IPS-15b (cell line): Measurements from ENCODE around the gene ARID3C.

Experiments used
- H3K27me3 ChIP-seq: one replicate; pipeline ENCODE4 v1.6.1; 2013; ENCODE audit warnings: low read length; ENCODE audit not compliant: control insufficient read depth, insufficient read depth
- H3K36me3 ChIP-seq: one replicate; pipeline ENCODE4 v1.6.1; 2013; ENCODE audit warnings: low read length; ENCODE audit not compliant: control insufficient read depth, insufficient read depth
- H3K4me1 ChIP-seq: one replicate; pipeline ENCODE4 v1.6.1; 2013; ENCODE audit warnings: mild to moderate bottlenecking, low read length; ENCODE audit not compliant: control insufficient read depth, insufficient read depth
- H3K4me3 ChIP-seq: one replicate; pipeline ENCODE4 v1.5.1; 2013; ENCODE audit warnings: low read depth, low read length
- H3K9ac ChIP-seq: one replicate; pipeline ENCODE4 v1.6.1; 2013; ENCODE audit warnings: low read depth, mild to moderate bottlenecking, low read length
- H3K9me3 ChIP-seq: one replicate; pipeline ENCODE4 v1.6.1; 2013; ENCODE audit warnings: mild to moderate bottlenecking, low read length; ENCODE audit not compliant: control insufficient read depth, insufficient read depth

The ARID3C gene

GRCh38 chr9:34577400-34578240 lies 51.2 kb downstream of the ARID3C start:
- H3K4me1 ChIP-seq: peaks cover 29% of the 10 kb centered on the region
- H3K36me3 ChIP-seq: no peaks in the 10 kb centered on the region
- H3K4me3 ChIP-seq: peak overlapping the region; percentile 68
- H3K9ac ChIP-seq: no peak overlapping the region
- no peaks in the 10 kb centered on the region for H3K9me3 ChIP-seq
- peaks cover 68% of the 10 kb centered on the region for H3K27me3 ChIP-seq

GRCh38 chr9:34576597-34577399 lies 52.1 kb downstream of the ARID3C start:
- Histone ChIP-seq H3K4me1 (peaks cover 29% of the 10 kb centered on the region), H3K9ac (no peak overlapping the region), H3K27me3 (peaks cover 60% of the 10 kb centered on the region), H3K36me3 (no peaks in the 10 kb centered on the region), H3K4me3 (peak overlapping the region; percentile 33), H3K9me3 (no peaks in the 10 kb centered on the region)

- Histone ChIP-seq H3K4me3 (no peak overlapping the region), H3K4me1 (peaks cover 29% of the 10 kb centered on the region), H3K9ac (no peak overlapping the region), H3K36me3 (no peaks in the 10 kb centered on the region), H3K27me3 (peaks cover 52% of the 10 kb centered on the region), H3K9me3 (no peaks in the 10 kb centered on the region)
Measured at GRCh38 chr9:34575862-34576596, 52.8 kb downstream of the ARID3C start.

DNA sequence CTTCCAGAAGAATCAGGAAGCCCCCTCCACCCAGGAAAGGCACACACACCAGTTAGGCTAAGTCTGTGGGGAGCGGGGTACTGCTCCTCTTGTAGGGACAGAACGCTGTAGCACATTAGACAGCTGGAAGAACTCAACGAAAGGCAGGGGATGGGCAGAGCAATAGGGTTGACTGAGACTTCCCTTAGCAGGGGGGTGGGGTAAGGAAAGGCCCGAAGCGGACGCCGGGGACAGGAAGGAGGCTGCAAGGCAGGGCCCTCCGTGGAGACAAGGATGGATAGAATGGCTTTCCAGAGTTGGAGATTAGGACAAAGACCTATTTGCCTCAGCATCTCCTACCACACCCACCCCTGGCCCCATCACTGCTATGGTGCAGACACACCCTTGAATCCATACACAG lies 53.6 kb downstream of the ARID3C start:
- no peaks in the 10 kb centered on the region for H3K9me3 ChIP-seq
- H3K27me3 ChIP-seq: peaks cover 49% of the 10 kb centered on the region

DNA sequence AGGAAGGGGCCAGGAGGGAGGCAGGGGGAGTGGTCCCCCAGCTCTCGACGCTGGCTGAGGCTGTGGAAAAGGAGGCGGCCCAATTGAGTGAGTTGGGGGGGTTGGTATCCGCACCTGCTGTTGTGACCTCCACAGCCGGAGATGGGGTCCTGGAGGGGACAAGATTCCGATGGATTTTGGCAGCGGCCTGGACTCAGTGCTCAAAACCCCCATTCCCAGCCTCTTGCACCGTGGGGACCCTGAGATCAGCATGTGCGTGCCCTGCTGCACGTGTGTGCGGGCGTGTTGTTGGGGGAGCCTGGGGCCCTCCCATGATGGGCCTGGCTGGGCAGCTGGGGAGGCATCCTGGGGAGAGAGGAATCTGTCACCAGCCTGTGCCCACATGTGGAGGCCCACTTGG lies 54.3 kb downstream of the ARID3C start:
- Histone ChIP-seq H3K4me1 (peaks cover 22% of the 10 kb centered on the region), H3K36me3 (no peaks in the 10 kb centered on the region), H3K27me3 (peaks cover 43% of the 10 kb centered on the region), H3K4me3 (no peak overlapping the region), H3K9ac (no peak overlapping the region), H3K9me3 (no peaks in the 10 kb centered on the region)

More for the DNA sequence above, 53.6 kb downstream of the ARID3C start:
- Histone ChIP-seq H3K4me3 (no peak overlapping the region), H3K4me1 (peaks cover 27% of the 10 kb centered on the region), H3K36me3 (no peaks in the 10 kb centered on the region), H3K9ac (no peak overlapping the region)

DNA sequence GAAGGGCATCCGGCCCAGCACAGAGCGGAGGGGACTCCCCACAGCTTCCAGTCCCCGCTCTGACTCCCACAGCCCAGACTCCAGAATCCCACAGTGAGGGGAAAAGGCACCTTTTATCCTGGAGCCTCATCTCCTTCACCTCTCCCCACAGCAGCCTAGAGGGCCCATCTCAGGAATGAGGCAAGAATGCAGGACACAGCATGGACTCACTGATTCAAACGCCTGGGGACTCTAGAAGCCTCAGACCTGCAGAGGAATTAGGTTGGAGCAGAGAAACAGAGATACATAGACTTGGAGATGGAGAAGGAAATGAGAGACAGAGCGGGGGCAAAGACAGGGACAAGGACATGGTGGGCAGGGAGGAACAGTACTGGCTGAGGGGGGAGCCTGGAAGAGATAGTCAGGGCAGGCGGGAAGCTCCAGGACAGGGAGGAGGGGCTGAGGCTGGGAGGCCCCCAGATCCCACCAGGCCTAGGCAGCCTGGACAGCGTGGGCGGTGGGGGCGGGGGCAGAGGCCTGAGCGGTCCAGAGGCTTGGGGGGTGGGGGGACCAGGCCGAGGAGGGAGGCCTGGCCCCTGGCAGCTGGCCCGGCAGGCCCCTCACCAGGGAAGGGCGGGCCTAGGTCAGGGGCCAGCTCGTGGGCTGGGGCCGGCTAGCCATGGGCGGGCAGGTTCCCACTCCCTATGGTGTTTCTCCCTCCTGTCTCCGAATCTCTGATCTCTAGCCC lies 55.1 kb downstream of the ARID3C start:
- Histone ChIP-seq H3K9me3 (no peaks in the 10 kb centered on the region), H3K4me3 (no peak overlapping the region), H3K9ac (no peak overlapping the region), H3K36me3 (no peaks in the 10 kb centered on the region), H3K27me3 (peaks cover 35% of the 10 kb centered on the region), H3K4me1 (peaks cover 22% of the 10 kb centered on the region)

DNA sequence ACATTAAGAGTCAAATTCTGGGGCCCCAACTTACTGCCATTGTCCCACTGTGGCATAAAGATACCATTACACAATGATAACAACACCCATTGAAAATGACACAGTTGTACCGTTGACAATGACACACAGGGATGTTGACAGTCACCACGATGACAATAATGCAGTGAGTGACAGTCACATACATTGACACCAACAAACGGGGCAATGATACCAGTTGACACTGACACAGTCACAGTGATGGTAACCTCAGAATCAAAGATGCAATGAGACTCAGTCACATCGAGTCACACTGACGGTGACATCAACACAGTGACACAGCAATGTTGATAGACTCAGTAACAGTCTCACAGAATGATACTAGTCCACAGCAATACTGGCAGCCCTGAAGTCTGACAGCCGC lies 56.2 kb downstream of the ARID3C start:
- Histone ChIP-seq H3K9me3 (no peaks in the 10 kb centered on the region), H3K27me3 (peaks cover 32% of the 10 kb centered on the region), H3K4me1 (peaks cover 23% of the 10 kb centered on the region), H3K9ac (no peak overlapping the region), H3K4me3 (no peak overlapping the region), H3K36me3 (no peaks in the 10 kb centered on the region)

DNA sequence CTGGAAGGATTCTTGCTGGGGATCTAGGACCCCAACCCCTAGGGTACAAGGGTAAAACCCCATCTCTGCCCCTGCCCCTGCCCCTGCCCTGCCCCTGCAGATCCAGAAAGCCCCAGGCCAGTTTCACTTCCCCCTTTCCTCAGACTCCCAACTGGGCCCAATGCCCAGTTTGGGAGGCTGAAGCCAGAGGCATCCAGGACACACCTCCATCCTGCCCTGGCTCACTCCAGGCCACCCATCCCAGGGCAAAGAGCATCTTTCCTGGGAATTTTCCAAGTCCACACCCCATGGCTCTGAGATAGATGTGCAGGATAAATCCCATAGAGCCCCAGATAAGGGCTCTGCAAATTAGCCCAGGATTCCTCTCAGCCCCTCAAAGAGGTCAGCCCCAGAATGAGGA lies 56.8 kb downstream of the ARID3C start:
- Histone ChIP-seq H3K36me3 (no peaks in the 10 kb centered on the region), H3K9ac (no peak overlapping the region), H3K4me3 (no peak overlapping the region), H3K27me3 (peaks cover 28% of the 10 kb centered on the region), H3K9me3 (no peaks in the 10 kb centered on the region), H3K4me1 (peaks cover 20% of the 10 kb centered on the region)

GRCh38 chr9:34571481-34571810 lies 57.4 kb downstream of the ARID3C start:
- Histone ChIP-seq H3K27me3 (peaks cover 22% of the 10 kb centered on the region), H3K4me3 (no peak overlapping the region), H3K9me3 (no peaks in the 10 kb centered on the region), H3K36me3 (no peaks in the 10 kb centered on the region), H3K4me1 (peaks cover 14% of the 10 kb centered on the region), H3K9ac (no peak overlapping the region)
